IMR-90 (cell line): ENCODE results near the gene SDK1. TPM values are rescaled to one million over a fixed set of nuclear protein-coding genes. Genes with fewer than 3 reads are reported as not detected.
"Not testable (repeated sequence)": the region's sequence is repeated elsewhere in the genome, so short reads cannot be mapped to it uniquely, and the experiment has no call there.

Experiments used
- ATAC-seq: fragments of 200-7000 bp; cut with Tn5 transposase; 2 replicates; pipeline ENCODE4 v1.9.1; 2020; ENCODE audit warnings: low read depth, mild to moderate bottlenecking, moderate library complexity
- BruUV-seq: library from RNA; stranded (reverse); fragments of 400-500 nt; replicated peaks from 2 replicates; lab custom pipeline; 2021; lab: Mats Ljungman, UMichigan
- CTCF ChIA-PET: fragments of 300-600 bp; formaldehyde crosslinking; extraction: SDS; loops from one replicate; lab custom pipeline; 2021; ENCODE audit warnings: antibody characterized with exemption; lab: Yijun Ruan, JAX
- POLR2A ChIA-PET: fragments of 300-600 bp; sonication (Branson Sonifier 250); formaldehyde crosslinking; loops from one replicate; lab custom pipeline; 2022; ENCODE audit warnings: antibody characterized with exemption; ENCODE audit not compliant: unreplicated experiment; lab: Charles Lee
- DNase-seq: peaks from one replicate; pipeline ENCODE4 v3.0.0; 2013
- H2AFZ ChIP-seq: replicated peaks from 2 replicates; pipeline ENCODE3; 2013; ENCODE audit warnings: low read length, mild to moderate bottlenecking; ENCODE audit not compliant: poor library complexity
- H2AK5ac ChIP-seq: 2 replicates; pipeline ENCODE4 v1.6.1; 2013; ENCODE audit warnings: low read depth, low read length, inconsistent platforms
- H2AK9ac ChIP-seq: replicated peaks from 2 replicates; pipeline ENCODE3; 2013; ENCODE audit warnings: mild to moderate bottlenecking, low read depth, low read length, moderate library complexity; ENCODE audit not compliant: poor library complexity
- H2BK120ac ChIP-seq: 2 replicates; pipeline ENCODE4 v1.6.1; 2013; ENCODE audit warnings: low read depth, low read length, inconsistent platforms
- H2BK15ac ChIP-seq: 3 replicates; pipeline ENCODE4 v1.6.1; 2013; ENCODE audit warnings: low read depth, low read length, inconsistent platforms
- H2BK20ac ChIP-seq: 2 replicates; pipeline ENCODE4 v1.6.1; 2013; ENCODE audit warnings: low read depth, mild to moderate bottlenecking, inconsistent platforms, low read length, moderate library complexity
- H2BK5ac ChIP-seq: 2 replicates; pipeline ENCODE4 v1.6.1; 2013; ENCODE audit warnings: mild to moderate bottlenecking, low read depth, low read length, inconsistent platforms; ENCODE audit not compliant: poor library complexity, severe bottlenecking
- H3K14ac ChIP-seq: replicated peaks from 2 replicates; pipeline ENCODE4 v1.6.1; 2013; ENCODE audit warnings: low read depth, low read length, inconsistent platforms
- H3K18ac ChIP-seq: 2 replicates; pipeline ENCODE4 v1.6.1; 2013; ENCODE audit warnings: low read depth, low read length, control low read depth
- H3K23ac ChIP-seq: 2 replicates; pipeline ENCODE4 v1.6.1; 2013; ENCODE audit warnings: low read depth, low read length, inconsistent platforms
- H3K27ac ChIP-seq: 2 replicates; pipeline ENCODE4 v1.5.1; 2013; ENCODE audit warnings: mild to moderate bottlenecking, control low read depth, low read length; ENCODE audit not compliant: insufficient read depth
- H3K27me3 ChIP-seq: 2 replicates; pipeline ENCODE4 v1.6.1; 2013; ENCODE audit warnings: low read length; ENCODE audit not compliant: control insufficient read depth, insufficient read depth
- H3K36me3 ChIP-seq: 2 replicates; pipeline ENCODE4 v1.6.1; 2013; ENCODE audit warnings: low read length, mixed read lengths; ENCODE audit not compliant: control insufficient read depth, insufficient read depth
- H3K4ac ChIP-seq: 2 replicates; pipeline ENCODE4 v1.6.1; 2013; ENCODE audit warnings: low read depth, low read length, inconsistent platforms
- H3K4me1 ChIP-seq: 2 replicates; pipeline ENCODE4 v1.6.1; 2013; ENCODE audit warnings: low read length, mixed read lengths; ENCODE audit not compliant: control insufficient read depth, insufficient read depth
- H3K4me2 ChIP-seq: 2 replicates; pipeline ENCODE4 v1.6.1; 2013; ENCODE audit warnings: low read depth, mild to moderate bottlenecking, control low read depth, low read length, moderate library complexity
- H3K4me3 ChIP-seq: 2 replicates; pipeline ENCODE4 v1.5.1; 2013; ENCODE audit warnings: low read depth, mild to moderate bottlenecking, control low read depth, low read length, moderate library complexity; ENCODE audit not compliant: insufficient read depth
- H3K56ac ChIP-seq: 2 replicates; pipeline ENCODE4 v1.6.1; 2013; ENCODE audit warnings: low read length, inconsistent platforms; ENCODE audit not compliant: insufficient read depth; ENCODE audit errors: extremely low read depth
- H3K79me1 ChIP-seq, 2 experiments: 2 replicates each; pipeline ENCODE4 v1.6.1; 2013; ENCODE audit warnings: low read length in 2 of 2, inconsistent platforms in 1 of 2, low read depth in 1 of 2
- H3K9ac ChIP-seq: 2 replicates; pipeline ENCODE4 v1.6.1; 2013; ENCODE audit warnings: low read depth, low read length, control low read depth
- H3K9me1 ChIP-seq: 2 replicates; pipeline ENCODE4 v1.6.1; 2013; ENCODE audit warnings: low read length, inconsistent platforms; ENCODE audit not compliant: insufficient read depth
- H3K9me3 ChIP-seq: 2 replicates; pipeline ENCODE4 v1.6.1; 2013; ENCODE audit warnings: low read length; ENCODE audit not compliant: control insufficient read depth, insufficient read depth
- H4K20me1 ChIP-seq: 2 replicates; pipeline ENCODE4 v1.6.1; 2013; ENCODE audit warnings: low read length, inconsistent platforms; ENCODE audit not compliant: insufficient read depth
- H4K5ac ChIP-seq: 2 replicates; pipeline ENCODE4 v1.6.1; 2013; ENCODE audit warnings: mild to moderate bottlenecking, low read depth, low read length, control low read depth
- H4K8ac ChIP-seq, 2 experiments: 2 replicates each; pipeline ENCODE4 v1.6.1; 2013; ENCODE audit warnings: low read depth in 2 of 2, low read length in 2 of 2, control low read depth in 1 of 2, inconsistent platforms in 1 of 2
- H4K91ac ChIP-seq: 2 replicates; pipeline ENCODE4 v1.6.1; 2013; ENCODE audit warnings: low read depth, low read length, inconsistent platforms; ENCODE audit not compliant: insufficient read depth
- MAFK ChIP-seq: IDR thresholded peaks from 2 replicates; pipeline ENCODE4 v1.6.1; 2012; ENCODE audit warnings: low read depth, low read length, improper control_type of control experiment
- MXI1 ChIP-seq: IDR thresholded peaks from 2 replicates; pipeline ENCODE4 v1.6.1; 2012; ENCODE audit warnings: low read depth, mild to moderate bottlenecking, low read length, moderate library complexity, borderline replicate concordance
- POLR2A ChIP-seq: IDR thresholded peaks from 2 replicates; pipeline ENCODE4 v1.6.1; 2012; ENCODE audit warnings: mild to moderate bottlenecking, low read depth, low read length
- RAD21 ChIP-seq: IDR thresholded peaks from 2 replicates; pipeline ENCODE4 v1.6.1; 2012; ENCODE audit warnings: low read length, improper control_type of control experiment
- WGBS, 2 experiments: methylation state at CpG; one replicate each; pipeline versions ENCODE4 v1.1.5 to v1.1.7; 2013; ENCODE audit warnings: missing lambda C conversion rate in 2 of 2; ENCODE audit not compliant: insufficient read length in 1 of 2; ENCODE audit errors: extremely low coverage in 2 of 2; 5-methylcytosine and 5-hydroxymethylcytosine counted together
- dilution Hi-C: fragments of 300-500 bp; cut with HindIII; formaldehyde crosslinking; loops from one replicate; pipeline ENCODE4 v1.14.3; 2018; ENCODE audit warnings: low sequenced_read_pairs; ENCODE audit not compliant: unreplicated experiment
- in situ Hi-C: fragments of 300-500 bp; cut with MboI; formaldehyde crosslinking; loops from 3 replicates; pipeline ENCODE4 v1.14.3; 2019; ENCODE audit warnings: low sequenced_read_pairs, inconsistent platforms, mixed read lengths
- intact Hi-C: fragments of 100-400 bp; cut with micrococcal nuclease; formaldehyde crosslinking; loops from 2 replicates; pipeline ENCODE4 v1.10.0; 2022
- polyA plus RNA-seq, 3 experiments: library from polyadenylated mRNA; depleted of rRNA; stranded (reverse); fragments of >200 nt; gene quantifications; 2 replicates each; pipeline ENCODE4 v1.2.3, GENCODE V29; 2012; ENCODE audit warnings: low replicate concordance in 1 of 3
- total RNA-seq: library from RNA; depleted of rRNA; stranded (reverse); fragments of >200 nt; gene quantifications from 2 replicates; pipeline ENCODE4 v1.2.3, GENCODE V29; 2012

The SDK1 gene
- total and polyA plus RNA-seq, 2 of the 4 experiments (the other 2 are of a cell fraction): 1.5 to 1.6 TPM

GRCh38 chr7:3705258-3705657 is 404.2 kb downstream of the SDK1 start:
- ATAC-seq (no peak), DNase-seq (no peak)
- Histone ChIP-seq H3K4me3 (no peak overlapping the region), H3K9me3 (0 out of 2 replicates have a peak, but pooled peaks cover 2% of the 10 kb centered on the region), H3K27me3 (no peaks in the 10 kb centered on the region), H3K14ac (no peak overlapping the region), H3K36me3 (no peaks in the 10 kb centered on the region), H2BK120ac (no peak overlapping the region), H2AK9ac (no peak overlapping the region), H3K79me1 (no peaks in the 10 kb centered on the region), H3K4ac (no peak overlapping the region), H2BK5ac (no peak overlapping the region), H2AFZ (no peak overlapping the region), H4K8ac (no peak overlapping the region), H4K91ac (no peak overlapping the region), H2AK5ac (no peak overlapping the region), H3K9ac (no peak overlapping the region), H4K20me1 (no peaks in the 10 kb centered on the region), H3K4me2 (no peak overlapping the region), H3K56ac (no peak overlapping the region), H3K9me1 (no peaks in the 10 kb centered on the region), H3K4me1 (no peaks in the 10 kb centered on the region), H2BK20ac (no peak overlapping the region), H3K27ac (no peak overlapping the region), H4K5ac (no peak overlapping the region), H3K18ac (no peak overlapping the region), H3K23ac (no peak overlapping the region), H2BK15ac (no peak overlapping the region)
- ChIA-PET POLR2A (no interaction called here), CTCF (no interaction called here)
- intact Hi-C loops: no loop called here
- TF ChIP-seq MXI1 (no peak), RAD21 (no peak), POLR2A (no peak), MAFK (no peak)
- no TSS peak for BruUV-seq
- in situ Hi-C loops: no loop called here
- dilution Hi-C loops: no loop called here
- WGBS, 2 experiments: no CpG with 5 or more reads among the region's 1 CpG

- H2BK120ac ChIP-seq, H2BK20ac ChIP-seq, H2AFZ ChIP-seq, H3K9me1 ChIP-seq, H4K20me1 ChIP-seq, H3K27me3 ChIP-seq, H3K9me3 ChIP-seq, H3K4me3 ChIP-seq, DNase-seq, H4K5ac ChIP-seq, BruUV-seq, H3K4ac ChIP-seq, H3K36me3 ChIP-seq, H3K23ac ChIP-seq, dilution Hi-C loops, H2AK5ac ChIP-seq, in situ Hi-C loops, H3K79me1 ChIP-seq, ATAC-seq, H4K91ac ChIP-seq, H3K27ac ChIP-seq, H3K4me2 ChIP-seq, H3K14ac ChIP-seq, H2BK5ac ChIP-seq, POLR2A ChIA-PET, CTCF ChIA-PET, H2BK15ac ChIP-seq, H4K8ac ChIP-seq, H2AK9ac ChIP-seq, H3K4me1 ChIP-seq, H3K9ac ChIP-seq, H3K56ac ChIP-seq, H3K18ac ChIP-seq, intact Hi-C loops: not testable (repeated sequence)
- no CpG with 5 or more reads among the region's 2 CpGs for WGBS, 2 experiments
Measured at GRCh38 chr7:3706091-3706490, 405.0 kb downstream of the SDK1 start.
